OCI-LY1 (cell line): ENCODE data around the gene MRPL24.

Experiments used
- EZH2 ChIP-seq: fragments of 200-600 bp; sonication (generic), shearing (Covaris generic); IDR thresholded peaks from 2 replicates; pipeline ENCODE4 v1.8.0; 2017; ENCODE audit warnings: borderline replicate concordance, mixed run types, mild to moderate bottlenecking, antibody characterized with exemption, low read length, moderate library complexity, mixed read lengths
- TF ChIP-seq, protein P1 (sequence below): fragments of 200-600 bp; sonication (generic), shearing (Covaris generic); IDR thresholded peaks from 2 replicates; pipeline ENCODE4 v1.5.1; 2017; ENCODE audit warnings: mild to moderate bottlenecking, antibody characterized with exemption, low read length, moderate library complexity, mixed read lengths

- TF ChIP-seq, protein P1, sequence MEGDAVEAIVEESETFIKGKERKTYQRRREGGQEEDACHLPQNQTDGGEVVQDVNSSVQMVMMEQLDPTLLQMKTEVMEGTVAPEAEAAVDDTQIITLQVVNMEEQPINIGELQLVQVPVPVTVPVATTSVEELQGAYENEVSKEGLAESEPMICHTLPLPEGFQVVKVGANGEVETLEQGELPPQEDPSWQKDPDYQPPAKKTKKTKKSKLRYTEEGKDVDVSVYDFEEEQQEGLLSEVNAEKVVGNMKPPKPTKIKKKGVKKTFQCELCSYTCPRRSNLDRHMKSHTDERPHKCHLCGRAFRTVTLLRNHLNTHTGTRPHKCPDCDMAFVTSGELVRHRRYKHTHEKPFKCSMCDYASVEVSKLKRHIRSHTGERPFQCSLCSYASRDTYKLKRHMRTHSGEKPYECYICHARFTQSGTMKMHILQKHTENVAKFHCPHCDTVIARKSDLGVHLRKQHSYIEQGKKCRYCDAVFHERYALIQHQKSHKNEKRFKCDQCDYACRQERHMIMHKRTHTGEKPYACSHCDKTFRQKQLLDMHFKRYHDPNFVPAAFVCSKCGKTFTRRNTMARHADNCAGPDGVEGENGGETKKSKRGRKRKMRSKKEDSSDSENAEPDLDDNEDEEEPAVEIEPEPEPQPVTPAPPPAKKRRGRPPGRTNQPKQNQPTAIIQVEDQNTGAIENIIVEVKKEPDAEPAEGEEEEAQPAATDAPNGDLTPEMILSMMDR: no peak
- TF ChIP-seq EZH2: no peak
Observed at GRCh38 chr1:156694690-156694962, 46.3 kb downstream of the MRPL24 start.
